DOHH2 (cell line): Measurements from ENCODE around the gene MYO1H.

ENCODE experiments used
- EZH2phosphoT487 ChIP-seq: fragments of 200-600 bp; sonication (generic); IDR thresholded peaks from 2 replicates; pipeline ENCODE4 v1.6.1; 2017; ENCODE audit warnings: borderline replicate concordance, mild to moderate bottlenecking, antibody characterized with exemption, low read length, moderate library complexity, mixed read lengths
- TF ChIP-seq, protein P1 (sequence below): fragments of 200-600 bp; sonication (generic); IDR thresholded peaks from one replicate; pipeline ENCODE4 v1.5.1; 2014; ENCODE audit warnings: antibody characterized with exemption, mild to moderate bottlenecking, low read depth, low read length; ENCODE audit not compliant: poor library complexity, severe bottlenecking

DNA sequence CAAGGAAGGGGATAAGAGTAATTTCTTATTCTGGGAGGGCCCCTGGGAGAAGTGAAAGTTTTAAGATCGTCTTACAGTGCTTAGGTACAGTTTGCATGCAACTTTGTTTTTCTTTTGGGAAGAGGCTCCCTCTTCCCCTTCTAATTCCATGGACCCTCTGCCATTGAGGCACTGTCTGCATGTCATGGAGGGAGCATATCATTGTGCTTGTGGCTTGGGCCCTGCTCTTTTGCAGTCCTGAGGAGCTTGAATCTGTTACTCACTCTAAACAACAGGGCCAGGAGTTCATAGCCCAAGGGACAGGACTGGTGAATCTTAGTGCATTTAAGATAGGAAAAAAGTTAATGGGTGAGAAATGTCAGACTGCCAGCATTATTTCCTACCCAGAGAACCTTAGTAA, 132.1 kb downstream of the MYO1H start:
- TF ChIP-seq, protein P1, sequence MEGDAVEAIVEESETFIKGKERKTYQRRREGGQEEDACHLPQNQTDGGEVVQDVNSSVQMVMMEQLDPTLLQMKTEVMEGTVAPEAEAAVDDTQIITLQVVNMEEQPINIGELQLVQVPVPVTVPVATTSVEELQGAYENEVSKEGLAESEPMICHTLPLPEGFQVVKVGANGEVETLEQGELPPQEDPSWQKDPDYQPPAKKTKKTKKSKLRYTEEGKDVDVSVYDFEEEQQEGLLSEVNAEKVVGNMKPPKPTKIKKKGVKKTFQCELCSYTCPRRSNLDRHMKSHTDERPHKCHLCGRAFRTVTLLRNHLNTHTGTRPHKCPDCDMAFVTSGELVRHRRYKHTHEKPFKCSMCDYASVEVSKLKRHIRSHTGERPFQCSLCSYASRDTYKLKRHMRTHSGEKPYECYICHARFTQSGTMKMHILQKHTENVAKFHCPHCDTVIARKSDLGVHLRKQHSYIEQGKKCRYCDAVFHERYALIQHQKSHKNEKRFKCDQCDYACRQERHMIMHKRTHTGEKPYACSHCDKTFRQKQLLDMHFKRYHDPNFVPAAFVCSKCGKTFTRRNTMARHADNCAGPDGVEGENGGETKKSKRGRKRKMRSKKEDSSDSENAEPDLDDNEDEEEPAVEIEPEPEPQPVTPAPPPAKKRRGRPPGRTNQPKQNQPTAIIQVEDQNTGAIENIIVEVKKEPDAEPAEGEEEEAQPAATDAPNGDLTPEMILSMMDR, result no peak
- no peak for TF ChIP-seq EZH2phosphoT487
